ENCODE measurements around the gene EVC. TPM values are rescaled to one million over a fixed set of nuclear protein-coding genes. Genes with fewer than 3 reads are reported as not detected.

The EVC gene
- total and polyA plus RNA-seq, 2 of the 4 experiments (the other 2 are of a cell fraction), result 16.8 to 18.9 TPM

DNA sequence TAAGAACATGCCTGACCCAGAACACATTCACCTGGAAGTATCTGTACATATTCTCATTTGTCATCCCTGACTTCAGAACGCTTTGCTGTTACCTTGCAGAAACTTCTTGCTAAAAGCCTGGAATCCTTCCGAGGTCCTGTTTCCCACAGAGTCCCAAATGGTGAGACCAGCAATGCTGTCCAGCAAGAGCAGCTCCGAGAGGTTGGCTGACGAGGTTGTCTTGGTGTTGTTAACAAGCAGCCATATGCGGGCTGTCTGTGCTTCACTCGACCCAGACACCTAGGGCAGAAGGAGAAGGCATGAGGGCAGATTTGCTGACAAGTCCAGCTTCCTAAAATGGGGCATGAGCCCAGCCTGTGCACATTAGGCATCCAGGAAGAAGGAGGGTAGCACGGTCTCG lies 21.9 kb upstream of the EVC start:
- H3K4me2 ChIP-seq (ENCODE audit: low read depth, low read length), result no peak overlapping the region
- dilution Hi-C loops (cut with HindIII; ENCODE audit: low sequenced_read_pairs, unreplicated experiment), result no loop called here
- DNase-seq, result no peak
- no peak overlapping the region for H2AK5ac ChIP-seq (ENCODE audit: low read depth, low read length)
- no peak overlapping the region for H3K18ac ChIP-seq (ENCODE audit: low read depth, low read length)
- no peak overlapping the region for H2AK9ac ChIP-seq (replicated peaks; ENCODE audit: low read depth, low read length, poor library complexity)
- H4K5ac ChIP-seq (ENCODE audit: low read depth, low read length), result no peak overlapping the region
- H3K9me3 ChIP-seq (ENCODE audit: control insufficient read depth, insufficient read depth, low read length), result no peaks in the 10 kb centered on the region
- peaks cover 63% of the 10 kb centered on the region for H3K36me3 ChIP-seq (ENCODE audit: control insufficient read depth, insufficient read depth, low read length)
- no peaks in the 10 kb centered on the region for H4K20me1 ChIP-seq (ENCODE audit: insufficient read depth, low read length)
- H3K23ac ChIP-seq (ENCODE audit: low read depth, low read length), result no peak overlapping the region
- no peak overlapping the region for H4K91ac ChIP-seq (ENCODE audit: insufficient read depth, low read depth, low read length)
- no peak for ATAC-seq (ENCODE audit: low read depth)
- H4K8ac ChIP-seq (ENCODE audit: low read depth in 2 of 2, low read length in 2 of 2), result no peak overlapping the region
- POLR2A ChIA-PET (ENCODE audit: unreplicated experiment), result no interaction called here
- no CpG with 5 or more reads among the region's 8 CpGs for WGBS, 2 experiments (ENCODE audit: extremely low coverage in 2 of 2, insufficient read length in 1 of 2)
- no peak overlapping the region for H2AFZ ChIP-seq (replicated peaks; ENCODE audit: low read length, poor library complexity)
- H3K4me3 ChIP-seq (ENCODE audit: insufficient read depth, low read depth, low read length), result no peak overlapping the region
- H3K9me1 ChIP-seq (ENCODE audit: insufficient read depth, low read length), result peaks cover 5% of the 10 kb centered on the region; the same call in 1 of the 2 replicates
- BruUV-seq (replicated peaks), result no TSS peak
- H3K4ac ChIP-seq (ENCODE audit: low read depth, low read length), result no peak overlapping the region
- H2BK120ac ChIP-seq (ENCODE audit: low read depth, low read length), result no peak overlapping the region
- no peaks in the 10 kb centered on the region for H3K79me1 ChIP-seq (ENCODE audit: low read depth in 1 of 2, low read length in 2 of 2)
- CTCF ChIA-PET, result no interaction called here
- in situ Hi-C loops (cut with MboI; ENCODE audit: low sequenced_read_pairs), result no loop called here
- TF ChIP-seq NFE2L2 (IDR thresholded peaks at IDR 0.05; ENCODE audit: low read depth, low read length) (no peak), FOS (IDR thresholded peaks at IDR 0.05; ENCODE audit: low read depth, low read length) (no peak), CHD1 (IDR thresholded peaks at IDR 0.05; ENCODE audit: low read depth, low read length) (no peak), CTCF (conservative IDR thresholded peaks at IDR 0.05; ENCODE audit: low read depth, low read length) (no peak), BHLHE40 (IDR thresholded peaks at IDR 0.05; ENCODE audit: low read depth, low read length) (no peak), SMC3 (IDR thresholded peaks at IDR 0.05; ENCODE audit: low read depth, low read length) (no peak), POLR2A (IDR thresholded peaks at IDR 0.05; ENCODE audit: low read depth, low read length) (no peak), RFX5 (IDR thresholded peaks at IDR 0.05; ENCODE audit: low read depth, low read length) (no peak), MAZ (IDR thresholded peaks at IDR 0.05; ENCODE audit: borderline replicate concordance, low read depth, low read length) (no peak), MAFK (IDR thresholded peaks at IDR 0.05; ENCODE audit: low read depth, low read length) (no peak), RAD21 (IDR thresholded peaks at IDR 0.05; ENCODE audit: low read length) (no peak), CEBPB (IDR thresholded peaks at IDR 0.05; ENCODE audit: low read depth, low read length) (no peak), RCOR1 (IDR thresholded peaks at IDR 0.05; ENCODE audit: insufficient replicate concordance, low read length) (no peak)
- TF ChIP-seq, protein P1, sequence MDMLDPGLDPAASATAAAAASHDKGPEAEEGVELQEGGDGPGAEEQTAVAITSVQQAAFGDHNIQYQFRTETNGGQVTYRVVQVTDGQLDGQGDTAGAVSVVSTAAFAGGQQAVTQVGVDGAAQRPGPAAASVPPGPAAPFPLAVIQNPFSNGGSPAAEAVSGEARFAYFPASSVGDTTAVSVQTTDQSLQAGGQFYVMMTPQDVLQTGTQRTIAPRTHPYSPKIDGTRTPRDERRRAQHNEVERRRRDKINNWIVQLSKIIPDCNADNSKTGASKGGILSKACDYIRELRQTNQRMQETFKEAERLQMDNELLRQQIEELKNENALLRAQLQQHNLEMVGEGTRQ (IDR thresholded peaks at IDR 0.05; ENCODE audit: low read depth, low read length), result no peak
- no peak overlapping the region for H3K56ac ChIP-seq (ENCODE audit: extremely low read depth, insufficient read depth, low read length)
- no peak overlapping the region for H2BK20ac ChIP-seq (ENCODE audit: low read depth, low read length)
- H2BK5ac ChIP-seq (ENCODE audit: low read depth, low read length, poor library complexity, severe bottlenecking), result no peak overlapping the region
- H2BK15ac ChIP-seq (ENCODE audit: low read depth, low read length), result no peak overlapping the region
- intact Hi-C loops (cut with micrococcal nuclease), result no loop called here
- H3K27me3 ChIP-seq (ENCODE audit: control insufficient read depth, insufficient read depth, low read length), result no peaks in the 10 kb centered on the region
- no peak overlapping the region for H3K9ac ChIP-seq (ENCODE audit: low read depth, low read length)
- no peak overlapping the region for H3K14ac ChIP-seq (replicated peaks; ENCODE audit: low read depth, low read length)
- no peaks in the 10 kb centered on the region for H3K4me1 ChIP-seq (ENCODE audit: control insufficient read depth, insufficient read depth, low read length)
- H3K27ac ChIP-seq (ENCODE audit: insufficient read depth, low read length), result no peak overlapping the region

Measured in IMR-90 (cell line).